Stimulated activated CD4-positive, alpha-beta T cell treated with anti-CD3 and anti-CD28 coated beads, TNF-alpha, amount 100 ng/mL, for 48 hours (primary cell): ENCODE measurements around the gene PLCB4.

Experiments
- DNase-seq, 3 donors: peaks; one replicate each; pipeline ENCODE4 v3.0.0-alpha.2; 2020; ENCODE audit warnings: low read depth in 3 of 3

PLCB4 gene

DNA sequence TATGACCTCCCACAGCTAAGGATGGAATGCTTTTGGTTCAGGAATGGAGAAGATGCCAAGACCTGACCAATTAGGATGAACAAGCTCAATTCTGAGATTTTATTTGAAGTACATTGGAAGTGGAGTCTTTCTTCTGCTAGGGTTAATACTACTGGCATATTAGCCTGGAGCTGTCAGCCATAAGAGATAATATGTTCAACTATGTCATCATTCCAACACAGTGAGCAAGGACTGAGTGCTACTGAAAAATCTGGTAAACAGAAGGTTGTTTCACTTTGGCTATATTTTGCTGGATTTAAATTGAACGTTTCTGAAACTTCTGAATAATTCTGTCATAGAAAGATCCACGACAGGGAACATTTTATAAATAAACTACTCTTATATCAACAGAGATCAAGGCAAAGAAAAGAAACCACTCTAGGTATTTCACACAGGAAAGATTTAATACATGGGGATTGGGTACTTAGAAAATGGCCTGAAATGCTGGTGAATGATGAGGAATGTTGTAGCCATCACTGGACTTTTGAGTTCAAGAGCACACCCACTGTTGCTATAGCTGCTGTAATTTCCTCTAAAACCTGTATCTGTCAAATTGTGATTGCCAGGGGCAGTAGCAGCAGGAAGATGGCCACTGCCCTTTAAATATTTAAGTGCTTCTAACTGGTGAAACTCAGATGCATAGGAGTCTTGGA lies 200.5 kb downstream of the PLCB4 start:
- DNase-seq = no peak

GRCh38 chr20:9270831-9271230 lies 201.9 kb downstream of the PLCB4 start:
- DNase-seq = no peak

DNA sequence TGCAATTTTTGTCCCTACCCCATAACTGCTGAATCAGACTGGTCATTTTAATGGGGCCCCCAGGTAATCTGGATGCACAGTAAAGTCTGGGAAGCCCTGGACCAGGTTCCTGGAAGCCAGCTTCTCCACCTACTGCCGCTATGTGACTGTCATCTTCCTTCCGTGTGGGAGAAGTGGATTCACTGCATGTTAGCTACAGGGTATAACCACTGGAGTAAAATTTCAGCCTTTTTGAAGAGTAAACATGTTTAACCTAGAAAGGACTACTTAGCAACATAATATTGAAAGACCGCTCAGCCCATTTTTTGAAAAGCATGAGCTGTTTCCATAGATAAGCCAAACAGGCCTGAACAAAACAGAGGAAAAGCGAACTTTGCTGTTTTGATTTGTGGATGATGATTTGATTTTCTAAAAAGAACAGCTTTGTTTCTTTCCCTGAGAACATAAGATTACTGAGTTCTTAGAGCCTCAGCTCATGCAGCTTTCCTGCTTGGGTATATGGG lies 208.1 kb downstream of the PLCB4 start:
- no peak for DNase-seq

DNA sequence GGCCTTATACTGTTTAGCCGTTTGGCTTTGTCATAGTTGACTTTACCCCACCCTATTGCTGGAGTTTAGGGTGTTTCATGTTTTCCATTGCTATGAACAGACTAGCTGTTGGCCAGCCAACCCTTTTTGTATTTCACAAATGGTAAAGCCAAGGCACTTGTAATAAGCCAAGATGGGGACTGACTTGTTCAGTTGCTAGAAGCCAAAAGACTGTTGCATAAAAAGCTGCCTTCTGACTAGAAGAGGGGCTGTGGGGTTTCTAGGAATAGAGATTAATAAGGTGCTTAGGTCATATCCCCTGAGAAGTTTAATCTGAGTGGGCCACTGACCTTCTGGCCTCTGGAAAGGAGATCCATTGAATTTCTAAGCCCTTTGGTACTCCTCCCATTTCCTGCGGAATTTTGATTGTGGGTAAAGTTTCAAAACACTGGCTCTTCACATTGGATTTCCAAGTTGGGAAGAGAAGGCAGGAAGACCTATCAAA lies 211.1 kb downstream of the PLCB4 start:
- DNase-seq = no peak

GRCh38 chr20:9280666-9281065 lies 211.8 kb downstream of the PLCB4 start:
- no peak for DNase-seq

GRCh38 chr20:9281803-9282202 lies 212.9 kb downstream of the PLCB4 start:
- DNase-seq = no peak

DNA sequence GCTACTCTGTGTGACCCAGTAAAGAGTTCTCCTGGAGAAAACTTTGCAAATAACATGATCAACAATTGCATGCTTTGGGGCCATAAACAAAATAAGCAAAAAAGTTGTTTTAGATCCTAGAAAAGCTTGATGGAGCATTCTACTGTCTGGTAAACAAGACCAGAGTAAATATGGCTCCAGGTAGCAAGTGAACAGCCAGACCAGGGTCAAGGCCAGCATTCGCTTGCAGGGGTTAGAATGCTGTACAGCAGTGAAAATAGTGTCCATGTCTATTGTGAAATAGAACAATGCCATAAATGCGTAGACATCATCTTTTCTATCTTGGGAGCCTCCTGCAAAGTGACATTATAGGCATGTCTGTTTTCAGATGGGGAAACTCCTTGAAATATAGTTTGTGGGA lies 216.7 kb downstream of the PLCB4 start:
- DNase-seq = no peak

GRCh38 chr20:9286501-9287461 lies 217.9 kb downstream of the PLCB4 start:
- DNase-seq = no peak

DNA sequence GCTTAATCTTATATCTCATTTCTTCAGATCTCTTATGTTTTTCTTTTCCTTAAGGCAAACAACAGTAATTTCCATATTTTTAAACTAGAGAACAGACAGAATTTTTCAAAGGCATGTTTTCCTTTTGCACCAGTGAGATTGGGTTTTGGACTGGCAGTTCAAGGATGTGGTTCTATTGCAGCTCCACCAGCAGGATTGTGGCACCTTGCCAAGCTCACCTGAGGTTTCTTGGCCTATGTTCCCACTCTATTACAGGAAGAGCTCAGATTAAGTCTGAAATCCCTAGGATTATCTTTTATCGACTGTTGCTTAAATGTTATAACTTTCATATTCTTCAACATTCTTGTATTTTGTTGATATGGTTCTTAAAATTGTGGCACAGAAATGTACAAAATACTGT lies 218.9 kb downstream of the PLCB4 start:
- no peak for DNase-seq

GRCh38 chr20:9290331-9290730 lies 221.4 kb downstream of the PLCB4 start:
- DNase-seq = no peak

DNA sequence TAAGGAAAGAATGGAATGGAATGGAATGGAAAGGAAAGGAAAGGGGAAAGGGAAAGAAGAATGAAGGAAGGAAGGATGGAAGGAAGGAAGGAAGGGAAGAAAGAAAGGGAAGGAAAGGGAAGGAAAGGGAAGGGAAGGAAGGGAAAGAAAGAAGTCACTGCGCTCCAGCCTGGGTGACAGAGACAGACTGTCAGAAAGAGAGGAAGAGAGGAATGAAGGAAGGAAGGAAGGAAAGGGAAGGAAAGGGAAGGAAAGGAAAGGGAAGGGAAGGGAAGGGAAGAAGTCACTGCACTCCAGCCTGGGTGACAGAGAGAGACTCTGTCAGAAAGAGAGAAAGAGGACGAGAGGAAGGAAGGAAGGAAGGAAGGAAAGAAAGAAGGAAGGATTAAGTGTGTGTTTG lies 224.3 kb downstream of the PLCB4 start:
- DNase-seq = no peak

DNA sequence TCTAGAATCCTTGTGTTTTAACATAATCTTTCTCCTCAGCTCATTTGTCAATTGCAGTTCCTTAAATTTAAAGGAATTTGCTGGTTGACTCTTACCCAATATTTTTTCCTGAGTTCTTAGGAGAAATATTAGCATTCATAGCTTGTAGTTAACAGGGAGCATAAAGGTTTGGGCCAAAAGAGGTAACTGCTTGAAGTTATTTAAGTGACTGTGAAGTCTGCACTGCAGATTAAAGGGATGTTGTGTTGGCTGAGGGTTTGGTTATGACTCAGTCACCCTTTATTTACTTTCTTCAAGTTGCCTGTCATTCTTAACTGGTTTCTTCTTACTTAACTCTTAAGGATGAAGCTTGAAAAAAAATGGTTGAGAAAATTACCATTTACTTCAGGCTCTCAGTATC lies 225.2 kb downstream of the PLCB4 start:
- no peak for DNase-seq

DNA sequence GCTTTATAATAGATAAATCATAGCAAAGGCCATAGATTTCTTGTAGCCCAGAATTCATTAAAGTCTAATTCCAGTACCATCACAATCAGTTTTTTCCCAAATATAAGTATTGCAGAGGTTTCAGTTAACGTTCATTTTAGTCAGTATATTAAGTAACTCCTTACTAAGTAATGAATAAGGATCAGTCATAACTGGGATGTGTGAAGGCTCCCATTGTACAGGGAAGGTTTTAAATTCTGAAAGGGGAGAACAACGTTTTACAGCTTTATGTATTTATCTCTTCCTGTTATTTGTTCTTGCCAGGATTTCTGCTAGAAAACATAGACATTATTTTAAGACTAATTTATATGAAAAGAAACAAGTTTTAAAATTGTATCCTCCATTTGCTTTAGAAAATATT lies 230.0 kb downstream of the PLCB4 start:
- no peak for DNase-seq

DNA sequence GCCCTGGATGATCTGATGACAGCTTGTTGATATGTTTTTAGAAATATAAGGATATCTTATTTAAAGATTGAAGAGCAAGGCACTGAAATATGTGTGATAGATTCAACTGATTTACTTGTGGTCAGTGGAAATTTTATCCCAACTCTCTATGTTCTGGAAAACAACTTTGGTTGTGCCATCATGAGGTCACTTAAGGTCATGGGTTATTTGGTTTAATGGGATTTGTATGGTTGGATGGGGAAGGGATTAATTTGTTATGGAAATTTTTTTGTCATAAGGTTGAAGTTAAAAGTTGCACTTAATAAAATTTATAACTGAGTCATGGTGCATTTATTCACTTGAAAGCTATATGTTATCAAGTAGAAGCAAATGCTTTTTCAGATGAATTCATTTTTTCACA lies 231.2 kb downstream of the PLCB4 start:
- no peak for DNase-seq

- no peak for DNase-seq
Observed at GRCh38 chr20:9300534-9300933, 231.6 kb downstream of the PLCB4 start.

DNA sequence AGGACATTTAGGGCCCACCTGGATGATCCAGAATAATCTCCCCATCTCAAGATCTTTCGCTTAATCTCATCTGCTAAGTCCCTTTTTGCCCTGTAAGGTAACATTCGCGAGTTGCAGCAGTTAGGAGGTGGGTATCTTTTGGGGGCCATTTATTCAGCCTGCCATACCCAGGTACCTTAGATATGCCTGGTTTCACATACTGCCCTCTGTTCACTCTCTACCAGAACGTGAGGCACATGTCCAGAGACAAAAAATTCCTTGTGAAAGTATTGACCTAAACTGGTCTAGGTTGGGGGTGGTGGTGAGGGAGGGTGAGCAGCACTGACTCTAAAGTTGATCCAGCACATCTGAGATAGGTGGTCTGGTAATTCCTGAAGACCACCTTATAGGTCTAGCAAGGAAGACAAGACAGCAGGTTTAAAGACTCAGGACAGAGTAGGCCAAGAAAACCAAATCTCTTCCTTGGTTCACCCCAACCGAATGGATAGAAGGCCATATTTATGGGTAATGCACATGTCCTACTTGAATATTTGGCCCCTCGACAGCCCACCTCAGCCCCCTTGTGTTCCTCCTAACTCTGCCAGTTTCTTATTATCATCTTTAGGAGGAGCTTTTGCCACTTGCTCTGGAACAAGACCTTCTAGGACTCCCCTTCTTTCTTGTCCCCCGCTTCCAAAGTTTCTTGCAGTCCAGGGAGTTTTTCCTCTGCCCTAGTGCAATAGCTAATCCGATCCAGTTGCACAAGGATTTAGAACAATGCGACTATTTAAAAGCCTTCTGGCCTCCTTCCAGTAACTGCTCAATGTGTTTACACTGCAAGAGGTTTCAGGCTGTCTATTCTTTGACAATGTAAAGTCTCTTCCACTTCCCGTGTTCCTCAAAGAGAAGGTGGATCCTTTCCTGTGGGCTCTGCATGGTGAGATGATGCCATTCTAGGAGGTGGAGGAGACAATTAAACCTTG lies 232.5 kb downstream of the PLCB4 start:
- DNase-seq = no peak

- DNase-seq = no peak
Observed at GRCh38 chr20:9302091-9302462, 233.2 kb downstream of the PLCB4 start.

- no peak for DNase-seq
Observed at GRCh38 chr20:9306521-9306920, 237.6 kb downstream of the PLCB4 start.

DNA sequence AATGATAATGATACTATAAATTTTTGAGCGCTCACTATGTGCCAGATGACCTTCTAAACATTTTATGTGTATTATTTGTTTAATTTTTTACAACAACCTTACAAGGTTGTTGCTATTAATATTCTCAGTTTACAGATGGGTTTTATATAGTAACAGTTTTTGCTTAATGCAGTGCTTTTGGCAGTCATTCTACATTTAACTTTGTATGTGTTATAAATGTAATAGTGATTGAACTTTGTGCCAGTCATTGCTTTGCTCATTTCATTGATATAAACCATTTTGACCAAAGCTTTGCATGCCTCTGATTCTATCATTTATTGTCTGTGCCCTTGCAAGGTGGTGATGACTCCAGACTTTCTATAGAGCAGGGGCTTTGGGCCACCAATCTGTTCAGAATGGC lies 239.2 kb downstream of the PLCB4 start:
- DNase-seq = no peak

GRCh38 chr20:9311132-9311531 lies 242.2 kb downstream of the PLCB4 start:
- no peak for DNase-seq

- DNase-seq = no peak
Observed at GRCh38 chr20:9319687-9320384, 250.9 kb downstream of the PLCB4 start.
